Erythroblast (primary cell): ENCODE results near the gene RIOX2.

Experiments
- GATA1 ChIP-seq: IDR thresholded peaks from 2 replicates; pipeline ENCODE4 v1.6.1; 2011; ENCODE audit warnings: low read depth, mild to moderate bottlenecking, control low read depth, low read length, moderate library complexity
- POLR2A ChIP-seq: IDR thresholded peaks from 2 replicates; pipeline ENCODE4 v1.6.1; 2011; ENCODE audit warnings: mild to moderate bottlenecking, low read length

GRCh38 chr3:97988784-97989568 is 16.7 kb upstream of the RIOX2 start:
- no peak for TF ChIP-seq POLR2A
- no peak for TF ChIP-seq GATA1
